Fibroblast of lung (primary cell): Measurements from ENCODE around the gene ZNF223.

ENCODE experiments used
- EZH2 ChIP-seq: IDR thresholded peaks from 2 replicates; pipeline ENCODE4 v1.5.1; 2012; ENCODE audit warnings: low read length, control low read depth, mild to moderate bottlenecking; ENCODE audit errors: missing control alignments
- TF ChIP-seq, protein P1 (sequence below), 2 donors: IDR thresholded peaks in 1 of 2; conservative IDR thresholded peaks in 1 of 2; 1 replicate in 1 of 2; 2 replicates in 1 of 2; pipeline ENCODE4 v1.5.1; 2011 to 2012; ENCODE audit warnings: low read length in 2 of 2, control low read depth in 1 of 2, inconsistent platforms in 1 of 2, low read depth in 1 of 2, mild to moderate bottlenecking in 1 of 2

GRCh38 chr19:44111910-44112463 lies 60.2 kb downstream of the ZNF223 start:
- TF ChIP-seq, protein P1, sequence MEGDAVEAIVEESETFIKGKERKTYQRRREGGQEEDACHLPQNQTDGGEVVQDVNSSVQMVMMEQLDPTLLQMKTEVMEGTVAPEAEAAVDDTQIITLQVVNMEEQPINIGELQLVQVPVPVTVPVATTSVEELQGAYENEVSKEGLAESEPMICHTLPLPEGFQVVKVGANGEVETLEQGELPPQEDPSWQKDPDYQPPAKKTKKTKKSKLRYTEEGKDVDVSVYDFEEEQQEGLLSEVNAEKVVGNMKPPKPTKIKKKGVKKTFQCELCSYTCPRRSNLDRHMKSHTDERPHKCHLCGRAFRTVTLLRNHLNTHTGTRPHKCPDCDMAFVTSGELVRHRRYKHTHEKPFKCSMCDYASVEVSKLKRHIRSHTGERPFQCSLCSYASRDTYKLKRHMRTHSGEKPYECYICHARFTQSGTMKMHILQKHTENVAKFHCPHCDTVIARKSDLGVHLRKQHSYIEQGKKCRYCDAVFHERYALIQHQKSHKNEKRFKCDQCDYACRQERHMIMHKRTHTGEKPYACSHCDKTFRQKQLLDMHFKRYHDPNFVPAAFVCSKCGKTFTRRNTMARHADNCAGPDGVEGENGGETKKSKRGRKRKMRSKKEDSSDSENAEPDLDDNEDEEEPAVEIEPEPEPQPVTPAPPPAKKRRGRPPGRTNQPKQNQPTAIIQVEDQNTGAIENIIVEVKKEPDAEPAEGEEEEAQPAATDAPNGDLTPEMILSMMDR (conservative IDR thresholded peaks at IDR 0.05 in 1 of 2, IDR thresholded peaks at IDR 0.05 in 1 of 2; ENCODE audit: low read depth in 1 of 2, low read length in 2 of 2) = no peak
- TF ChIP-seq EZH2 = no peak
